ENCODE measurements around the gene TMEM184B. TPM values are rescaled to one million over a fixed set of nuclear protein-coding genes. Genes with fewer than 3 reads are reported as not detected.

The TMEM184B gene
- polyA plus RNA-seq, 1 experiment, result 36.8 TPM

GRCh38 chr22:38196791-38197419 lies 75.9 kb downstream of the TMEM184B start:
- Histone ChIP-seq H3K4me3 (ENCODE audit: low read depth, low read length) (no peak overlapping the region), H3K9me3 (ENCODE audit: control insufficient read depth, insufficient read depth, low read length) (no peaks in the 10 kb centered on the region), H3K27ac (ENCODE audit: low read depth, low read length) (no peak overlapping the region), H3K27me3 (ENCODE audit: control insufficient read depth, insufficient read depth, low read length) (no peaks in the 10 kb centered on the region)
- no peak for DNase-seq (ENCODE audit: low read depth, low spot score)
- no peak for TF ChIP-seq CTCF (IDR thresholded peaks at IDR 0.05; ENCODE audit: low read depth, low read length)
- POLR2A ChIA-PET, result no interaction called here
- CTCF ChIA-PET, result no interaction called here

GRCh38 chr22:38193580-38193979 lies 79.2 kb downstream of the TMEM184B start:
- H3K27me3 ChIP-seq (ENCODE audit: control insufficient read depth, insufficient read depth, low read length), result no peaks in the 10 kb centered on the region
- CTCF ChIA-PET, result no interaction called here
- no peaks in the 10 kb centered on the region for H3K9me3 ChIP-seq (ENCODE audit: control insufficient read depth, insufficient read depth, low read length)
- no peak overlapping the region for H3K27ac ChIP-seq (ENCODE audit: low read depth, low read length)
- POLR2A ChIA-PET, result interaction anchor here (0.6 kb wide), 1 partner anchor 122 kb away, joined by 4 read pairs; no protein-coding TSS in a partner anchor
- no peak for DNase-seq (ENCODE audit: low read depth, low spot score)
- H3K4me3 ChIP-seq (ENCODE audit: low read depth, low read length), result no peak overlapping the region
- no peak for TF ChIP-seq CTCF (IDR thresholded peaks at IDR 0.05; ENCODE audit: low read depth, low read length)

GRCh38 chr22:38192475-38192863 lies 80.3 kb downstream of the TMEM184B start:
- no peaks in the 10 kb centered on the region for H3K9me3 ChIP-seq (ENCODE audit: control insufficient read depth, insufficient read depth, low read length)
- DNase-seq (ENCODE audit: low read depth, low spot score), result no peak
- ChIA-PET CTCF (no interaction called here), POLR2A (no interaction called here)
- no peak overlapping the region for H3K4me3 ChIP-seq (ENCODE audit: low read depth, low read length)
- H3K27ac ChIP-seq (ENCODE audit: low read depth, low read length), result peak overlapping the region; percentile 21
- no peak for TF ChIP-seq CTCF (IDR thresholded peaks at IDR 0.05; ENCODE audit: low read depth, low read length)
- no peaks in the 10 kb centered on the region for H3K27me3 ChIP-seq (ENCODE audit: control insufficient read depth, insufficient read depth, low read length)

GRCh38 chr22:38191731-38192474 lies 80.9 kb downstream of the TMEM184B start:
- no peaks in the 10 kb centered on the region for H3K27me3 ChIP-seq (ENCODE audit: control insufficient read depth, insufficient read depth, low read length)
- ChIA-PET POLR2A (interaction anchor here (0.6 kb wide), 1 partner anchor 46 kb away, joined by 3 read pairs; no protein-coding TSS in a partner anchor), CTCF (no interaction called here)
- no peak for TF ChIP-seq CTCF (IDR thresholded peaks at IDR 0.05; ENCODE audit: low read depth, low read length)
- H3K27ac ChIP-seq (ENCODE audit: low read depth, low read length), result peak overlapping the region; percentile 21
- no peak overlapping the region for H3K4me3 ChIP-seq (ENCODE audit: low read depth, low read length)
- H3K9me3 ChIP-seq (ENCODE audit: control insufficient read depth, insufficient read depth, low read length), result no peaks in the 10 kb centered on the region
- no peak for DNase-seq (ENCODE audit: low read depth, low spot score)

GRCh38 chr22:38191055-38191454 lies 81.8 kb downstream of the TMEM184B start:
- ChIA-PET CTCF (no interaction called here), POLR2A (interaction anchor here (0.6 kb wide), 1 partner anchor 45 kb away, joined by 3 read pairs; no protein-coding TSS in a partner anchor)
- H3K9me3 ChIP-seq (ENCODE audit: control insufficient read depth, insufficient read depth, low read length), result no peaks in the 10 kb centered on the region
- H3K27ac ChIP-seq (ENCODE audit: low read depth, low read length), result no peak overlapping the region
- DNase-seq (ENCODE audit: low read depth, low spot score), result no peak
- H3K27me3 ChIP-seq (ENCODE audit: control insufficient read depth, insufficient read depth, low read length), result no peaks in the 10 kb centered on the region
- H3K4me3 ChIP-seq (ENCODE audit: low read depth, low read length), result no peak overlapping the region
- no peak for TF ChIP-seq CTCF (IDR thresholded peaks at IDR 0.05; ENCODE audit: low read depth, low read length)
